Suprapubic skin (tissue), 3 donors: Measurements from ENCODE around the gene PDE8A.

Experiments used
- POLR2A ChIP-seq, 2 donors: fragments of 450-650 bp; IDR thresholded peaks; one replicate each; pipeline ENCODE4 v1.6.1; 2017; ENCODE audit warnings: antibody characterized with exemption in 2 of 2, mild to moderate bottlenecking in 2 of 2, moderate library complexity in 2 of 2
- TF ChIP-seq, protein P1 (sequence below), 2 donors: fragments of 200-600 bp in 1 of 2; fragments of 450-650 bp in 1 of 2; sonication (generic) in 1 of 2; IDR thresholded peaks; one replicate each; pipeline ENCODE4 v1.5.1; 2016 to 2019; ENCODE audit warnings: antibody characterized with exemption in 2 of 2, mild to moderate bottlenecking in 1 of 2, moderate library complexity in 1 of 2

DNA sequence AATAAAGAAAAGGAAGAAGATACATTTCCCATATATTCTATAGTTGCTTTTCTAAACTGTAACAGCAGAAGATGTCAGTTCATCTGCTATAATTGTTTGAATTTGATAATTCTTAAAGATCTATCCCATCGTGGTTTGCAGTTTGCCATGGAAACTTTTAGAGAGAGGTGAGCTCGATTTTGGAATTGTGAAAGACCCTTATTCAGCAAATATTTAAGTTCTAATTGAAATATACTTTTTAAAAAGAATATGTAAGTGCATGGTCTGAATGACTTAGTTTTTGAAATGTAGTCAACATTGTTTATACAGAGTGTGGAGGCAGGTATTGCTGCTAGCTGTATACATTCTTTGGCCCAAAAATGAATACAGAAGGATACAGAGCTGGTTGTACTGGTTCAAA, 127.7 kb downstream of the PDE8A start:
- TF ChIP-seq, protein P1, sequence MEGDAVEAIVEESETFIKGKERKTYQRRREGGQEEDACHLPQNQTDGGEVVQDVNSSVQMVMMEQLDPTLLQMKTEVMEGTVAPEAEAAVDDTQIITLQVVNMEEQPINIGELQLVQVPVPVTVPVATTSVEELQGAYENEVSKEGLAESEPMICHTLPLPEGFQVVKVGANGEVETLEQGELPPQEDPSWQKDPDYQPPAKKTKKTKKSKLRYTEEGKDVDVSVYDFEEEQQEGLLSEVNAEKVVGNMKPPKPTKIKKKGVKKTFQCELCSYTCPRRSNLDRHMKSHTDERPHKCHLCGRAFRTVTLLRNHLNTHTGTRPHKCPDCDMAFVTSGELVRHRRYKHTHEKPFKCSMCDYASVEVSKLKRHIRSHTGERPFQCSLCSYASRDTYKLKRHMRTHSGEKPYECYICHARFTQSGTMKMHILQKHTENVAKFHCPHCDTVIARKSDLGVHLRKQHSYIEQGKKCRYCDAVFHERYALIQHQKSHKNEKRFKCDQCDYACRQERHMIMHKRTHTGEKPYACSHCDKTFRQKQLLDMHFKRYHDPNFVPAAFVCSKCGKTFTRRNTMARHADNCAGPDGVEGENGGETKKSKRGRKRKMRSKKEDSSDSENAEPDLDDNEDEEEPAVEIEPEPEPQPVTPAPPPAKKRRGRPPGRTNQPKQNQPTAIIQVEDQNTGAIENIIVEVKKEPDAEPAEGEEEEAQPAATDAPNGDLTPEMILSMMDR (IDR thresholded peaks at IDR 0.05): no peak
- TF ChIP-seq POLR2A (IDR thresholded peaks at IDR 0.05): no peak
